Mesendoderm (in vitro differentiated cells): Measurements from ENCODE around the gene GALP.
"Not testable (repeated sequence)": the region's sequence is repeated elsewhere in the genome, so short reads cannot be mapped to it uniquely, and the experiment has no call there.

Experiments used
- DNase-seq: peaks from one replicate; pipeline ENCODE4 v3.0.0; 2013
- H2AK5ac ChIP-seq: 2 replicates; pipeline ENCODE4 v1.6.1; 2013; ENCODE audit warnings: low read length, inconsistent platforms
- H2BK120ac ChIP-seq: 2 replicates; pipeline ENCODE4 v1.6.1; 2013; ENCODE audit warnings: low read depth, mild to moderate bottlenecking, low read length, moderate library complexity, mixed read lengths
- H2BK15ac ChIP-seq: replicated peaks from 2 replicates; pipeline ENCODE4 v1.6.1; 2013; ENCODE audit warnings: low read depth, mild to moderate bottlenecking, moderate library complexity
- H2BK5ac ChIP-seq: 2 replicates; pipeline ENCODE4 v1.6.1; 2013; ENCODE audit warnings: low read length, inconsistent platforms
- H3K18ac ChIP-seq: 2 replicates; pipeline ENCODE4 v1.6.1; 2013; ENCODE audit warnings: mild to moderate bottlenecking, low read length, mixed read lengths
- H3K23ac ChIP-seq: one replicate; pipeline ENCODE4 v1.6.1; 2013; ENCODE audit warnings: low read length
- H3K27ac ChIP-seq: 2 replicates; pipeline ENCODE4 v1.5.1; 2013; ENCODE audit warnings: low read depth, mild to moderate bottlenecking, inconsistent platforms, low read length, moderate library complexity
- H3K27me3 ChIP-seq: 2 replicates; pipeline ENCODE4 v1.6.1; 2013; ENCODE audit warnings: low read length, control low read depth, mild to moderate bottlenecking, inconsistent platforms; ENCODE audit not compliant: insufficient read depth, poor library complexity
- H3K36me3 ChIP-seq: 2 replicates; pipeline ENCODE4 v1.6.1; 2013; ENCODE audit warnings: low read length, inconsistent platforms; ENCODE audit not compliant: control insufficient read depth, insufficient read depth
- H3K4ac ChIP-seq: one replicate; pipeline ENCODE4 v1.6.1; 2013; ENCODE audit warnings: low read depth, mild to moderate bottlenecking, low read length, moderate library complexity
- H3K4me1 ChIP-seq: 2 replicates; pipeline ENCODE4 v1.6.1; 2013; ENCODE audit warnings: low read depth, low read length, inconsistent platforms; ENCODE audit not compliant: control insufficient read depth
- H3K4me2 ChIP-seq: 2 replicates; pipeline ENCODE4 v1.6.1; 2013; ENCODE audit warnings: low read length
- H3K4me3 ChIP-seq: 2 replicates; pipeline ENCODE4 v1.5.1; 2013; ENCODE audit warnings: mild to moderate bottlenecking, low read length
- H3K56ac ChIP-seq: one replicate; pipeline ENCODE4 v1.6.1; 2013; ENCODE audit warnings: low read length
- H3K79me1 ChIP-seq: 2 replicates; pipeline ENCODE4 v1.6.1; 2013; ENCODE audit warnings: low read length, inconsistent platforms
- H3K79me2 ChIP-seq: 2 replicates; pipeline ENCODE4 v1.6.1; 2013; ENCODE audit warnings: mild to moderate bottlenecking, low read length; ENCODE audit not compliant: control insufficient read depth, insufficient read depth
- H3K9ac ChIP-seq: 2 replicates; pipeline ENCODE4 v1.6.1; 2013; ENCODE audit warnings: low read length, inconsistent platforms
- H4K5ac ChIP-seq: one replicate; pipeline ENCODE4 v1.6.1; 2013; ENCODE audit warnings: low read length
- H4K8ac ChIP-seq: one replicate; pipeline ENCODE4 v1.6.1; 2013; ENCODE audit warnings: low read depth, mild to moderate bottlenecking, control low read depth, low read length, moderate library complexity
- WGBS: extraction: QIAGEN DNeasy Blood & Tissue Kit; methylation state at CpG from one replicate; pipeline ENCODE4 v1.1.7; 2013; ENCODE audit warnings: low lambda C conversion rate, missing lambda C conversion rate; ENCODE audit not compliant: insufficient coverage; ENCODE audit errors: extremely low coverage; 5-methylcytosine and 5-hydroxymethylcytosine counted together

Gene GALP

GRCh38 chr19:56191711-56192110 lies 15.9 kb downstream of the GALP start:
- H3K27me3 ChIP-seq, result no peaks in the 10 kb centered on the region
- no peak overlapping the region for H2AK5ac ChIP-seq
- no peak for DNase-seq
- H3K36me3 ChIP-seq, result no peaks in the 10 kb centered on the region
- H2BK5ac ChIP-seq, result no peak overlapping the region
- H4K8ac ChIP-seq, result no peak overlapping the region
- no peak overlapping the region for H3K56ac ChIP-seq
- H3K4me2 ChIP-seq, result no peak overlapping the region
- H3K23ac ChIP-seq, result no peak overlapping the region
- no peak overlapping the region for H3K18ac ChIP-seq
- H3K79me1 ChIP-seq, result no peaks in the 10 kb centered on the region
- no peak overlapping the region for H3K4ac ChIP-seq
- H3K4me1 ChIP-seq, result no peaks in the 10 kb centered on the region
- no peak overlapping the region for H4K5ac ChIP-seq
- no peak overlapping the region for H3K27ac ChIP-seq
- H3K9ac ChIP-seq, result no peak overlapping the region
- H2BK120ac ChIP-seq, result no peak overlapping the region
- H3K4me3 ChIP-seq, result no peak overlapping the region
- no CpG with 5 or more reads among the region's 10 CpGs for WGBS
- H3K79me2 ChIP-seq, result no peaks in the 10 kb centered on the region
- no peak overlapping the region for H2BK15ac ChIP-seq

- no peak for DNase-seq
- no peak overlapping the region for H3K56ac ChIP-seq
- H3K4me1 ChIP-seq, result no peaks in the 10 kb centered on the region
- no peaks in the 10 kb centered on the region for H3K79me1 ChIP-seq
- H2BK120ac ChIP-seq, result no peak overlapping the region
- H3K9ac ChIP-seq, result no peak overlapping the region
- no peak overlapping the region for H2AK5ac ChIP-seq
- no peak overlapping the region for H3K4me3 ChIP-seq
- no peak overlapping the region for H2BK15ac ChIP-seq
- H4K8ac ChIP-seq, result no peak overlapping the region
- WGBS, result no CpG with 5 or more reads among the region's 12 CpGs
- H3K36me3 ChIP-seq, result no peaks in the 10 kb centered on the region
- no peak overlapping the region for H3K27ac ChIP-seq
- H3K4me2 ChIP-seq, result no peak overlapping the region
- no peak overlapping the region for H2BK5ac ChIP-seq
- H3K4ac ChIP-seq, result no peak overlapping the region
- H3K79me2 ChIP-seq, result no peaks in the 10 kb centered on the region
- no peak overlapping the region for H4K5ac ChIP-seq
- no peak overlapping the region for H3K18ac ChIP-seq
- no peak overlapping the region for H3K23ac ChIP-seq
- no peaks in the 10 kb centered on the region for H3K27me3 ChIP-seq
Observed at GRCh38 chr19:56193981-56194640, 18.3 kb downstream of the GALP start.

- H3K56ac ChIP-seq, DNase-seq, H2BK120ac ChIP-seq, H2AK5ac ChIP-seq, H3K27ac ChIP-seq, H3K36me3 ChIP-seq, H3K4me3 ChIP-seq, H3K27me3 ChIP-seq, H4K5ac ChIP-seq, H2BK5ac ChIP-seq, H3K23ac ChIP-seq, H4K8ac ChIP-seq, H3K9ac ChIP-seq, H3K79me2 ChIP-seq, H3K4me1 ChIP-seq, H2BK15ac ChIP-seq, H3K4ac ChIP-seq, H3K4me2 ChIP-seq, H3K79me1 ChIP-seq, H3K18ac ChIP-seq: not testable (repeated sequence)
- no CpG with 5 or more reads among the region's 23 CpGs for WGBS
Observed at GRCh38 chr19:56197646-56198045, 21.8 kb downstream of the GALP start, which contains the start of gene ZSCAN5B. Gene ZSCAN5B, minus strand, starts transcription at chr19:56197783. Its CDS starts 4,731 bp downstream, at chr19:56193052.

GRCh38 chr19:56199687-56200086 lies 23.9 kb downstream of the GALP start:
- H3K18ac ChIP-seq, result no peak overlapping the region
- H3K27ac ChIP-seq, result no peak overlapping the region
- H3K56ac ChIP-seq, result no peak overlapping the region
- H3K36me3 ChIP-seq, result no peaks in the 10 kb centered on the region
- H2BK15ac ChIP-seq, result no peak overlapping the region
- no peaks in the 10 kb centered on the region for H3K4me1 ChIP-seq
- no peaks in the 10 kb centered on the region for H3K79me2 ChIP-seq
- no peak overlapping the region for H3K4me3 ChIP-seq
- no peak overlapping the region for H3K9ac ChIP-seq
- H3K4ac ChIP-seq, result no peak overlapping the region
- no peak overlapping the region for H2AK5ac ChIP-seq
- no peaks in the 10 kb centered on the region for H3K79me1 ChIP-seq
- H2BK120ac ChIP-seq, result no peak overlapping the region
- no peak overlapping the region for H4K8ac ChIP-seq
- DNase-seq, result no peak
- no peak overlapping the region for H3K23ac ChIP-seq
- H4K5ac ChIP-seq, result no peak overlapping the region
- no peak overlapping the region for H2BK5ac ChIP-seq
- H3K27me3 ChIP-seq, result no peaks in the 10 kb centered on the region
- no CpG with 5 or more reads among the region's 7 CpGs for WGBS
- no peak overlapping the region for H3K4me2 ChIP-seq

GRCh38 chr19:56201973-56202372 lies 26.2 kb downstream of the GALP start, which contains the start of gene ZSCAN5C:
Gene ZSCAN5C, plus strand, starts transcription at chr19:56202273. Its CDS starts 3,641 bp downstream, at chr19:56205914.
- no peak for DNase-seq

GRCh38 chr19:56207581-56207980 lies 31.8 kb downstream of the GALP start:
- H2BK120ac ChIP-seq, H4K8ac ChIP-seq, H2BK5ac ChIP-seq, H3K4ac ChIP-seq, H4K5ac ChIP-seq, H3K79me2 ChIP-seq, H3K4me3 ChIP-seq, H3K27me3 ChIP-seq, H3K4me1 ChIP-seq, H2BK15ac ChIP-seq, H3K79me1 ChIP-seq, H3K23ac ChIP-seq, H3K56ac ChIP-seq, DNase-seq, H3K9ac ChIP-seq, H3K4me2 ChIP-seq, H3K18ac ChIP-seq, H3K36me3 ChIP-seq, H2AK5ac ChIP-seq, H3K27ac ChIP-seq: not testable (repeated sequence)
- WGBS, result no CpG with 5 or more reads among the region's 5 CpGs

More at GRCh38 chr19:56201973-56202372, 26.2 kb downstream of the GALP start, which contains the start of gene ZSCAN5C:
- H2BK5ac ChIP-seq, result no peak within 1 kb of the TSS
- H4K5ac ChIP-seq, result no peak within 1 kb of the TSS
- no peaks in the 10 kb centered on the region for H3K4me1 ChIP-seq
- H2AK5ac ChIP-seq, result no peak within 1 kb of the TSS
- H3K27ac ChIP-seq, result no peak within 1 kb of the TSS
- no peak within 1 kb of the TSS for H3K4me2 ChIP-seq
- H3K79me1 ChIP-seq, result no peaks in the 10 kb centered on the region
- H3K79me2 ChIP-seq, result no peaks in the 10 kb centered on the region
- H2BK120ac ChIP-seq, result no peak within 1 kb of the TSS
- no peak within 1 kb of the TSS for H3K4me3 ChIP-seq
- WGBS, result no CpG with 5 or more reads among the region's 3 CpGs
- H3K27me3 ChIP-seq, result no peaks in the 10 kb centered on the region
- H3K9ac ChIP-seq, result no peak within 1 kb of the TSS
- no peak within 1 kb of the TSS for H4K8ac ChIP-seq
- H3K56ac ChIP-seq, result no peak within 1 kb of the TSS
- H3K36me3 ChIP-seq, result no peaks in the 10 kb centered on the region
- no peak within 1 kb of the TSS for H3K4ac ChIP-seq
- no peak within 1 kb of the TSS for H3K18ac ChIP-seq
- H3K23ac ChIP-seq, result no peak within 1 kb of the TSS
- no peak within 1 kb of the TSS for H2BK15ac ChIP-seq
